ENCODE measurements around the gene ARHGAP26. TPM values are rescaled to one million over a fixed set of nuclear protein-coding genes. Genes with fewer than 3 reads are reported as not detected.

ARHGAP26 gene
- total RNA-seq, 4 donors from 2014 or later, result 61.0 to 76.7 (median 61.2) TPM

DNA sequence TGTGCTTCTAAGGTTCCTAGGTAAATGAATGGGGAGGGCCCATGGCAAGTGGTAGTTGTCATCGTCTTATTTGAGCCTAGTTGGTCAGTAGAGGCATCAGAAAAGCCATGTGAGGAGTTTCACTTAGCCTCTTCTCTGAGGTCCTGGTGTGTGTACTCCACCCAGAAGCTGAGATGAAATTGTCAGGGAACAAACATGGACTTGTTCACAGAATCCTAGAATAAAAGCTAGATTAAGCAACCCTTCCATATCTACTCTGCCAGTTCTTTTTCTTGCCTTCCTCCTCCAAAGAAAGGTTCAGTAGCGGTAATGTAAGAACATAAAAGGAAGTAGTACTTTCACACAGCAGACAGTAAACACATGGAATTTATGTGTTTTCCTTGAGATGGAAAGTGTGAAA lies 70.4 kb downstream of the ARHGAP26 start:
- whole genome bisulfite sequencing, 2 donors (ENCODE audit: low coverage in 1 of 2), result 38 to 51% methylated on average over 2 of the region's 2 CpGs
- intact Hi-C loops (cut with DNase I; ENCODE audit: low total_unique reads) (no loop called here), in situ Hi-C loops (cut with MboI; ENCODE audit: low pct_ligation_motif_present in 1 of 4, low pct_unique_long_range_greater_than_20kb in 1 of 4, low sequenced_read_pairs in 3 of 4) (no loop called here)
- no peak overlapping the region for H3K4me3 ChIP-seq
- H3K9me3 ChIP-seq, result no peaks in the 10 kb centered on the region
- peak overlapping the region; percentile 70 to 76 (median 76) for H3K27ac ChIP-seq
- DNase-seq, result no peak
- H3K36me3 ChIP-seq, result no peaks in the 10 kb centered on the region
- H3K4me1 ChIP-seq, result peaks cover 16 to 85% (median 57%) of the 10 kb centered on the region in 4 donors
- no peaks in the 10 kb centered on the region for H3K27me3 ChIP-seq
- TF ChIP-seq, protein P1, sequence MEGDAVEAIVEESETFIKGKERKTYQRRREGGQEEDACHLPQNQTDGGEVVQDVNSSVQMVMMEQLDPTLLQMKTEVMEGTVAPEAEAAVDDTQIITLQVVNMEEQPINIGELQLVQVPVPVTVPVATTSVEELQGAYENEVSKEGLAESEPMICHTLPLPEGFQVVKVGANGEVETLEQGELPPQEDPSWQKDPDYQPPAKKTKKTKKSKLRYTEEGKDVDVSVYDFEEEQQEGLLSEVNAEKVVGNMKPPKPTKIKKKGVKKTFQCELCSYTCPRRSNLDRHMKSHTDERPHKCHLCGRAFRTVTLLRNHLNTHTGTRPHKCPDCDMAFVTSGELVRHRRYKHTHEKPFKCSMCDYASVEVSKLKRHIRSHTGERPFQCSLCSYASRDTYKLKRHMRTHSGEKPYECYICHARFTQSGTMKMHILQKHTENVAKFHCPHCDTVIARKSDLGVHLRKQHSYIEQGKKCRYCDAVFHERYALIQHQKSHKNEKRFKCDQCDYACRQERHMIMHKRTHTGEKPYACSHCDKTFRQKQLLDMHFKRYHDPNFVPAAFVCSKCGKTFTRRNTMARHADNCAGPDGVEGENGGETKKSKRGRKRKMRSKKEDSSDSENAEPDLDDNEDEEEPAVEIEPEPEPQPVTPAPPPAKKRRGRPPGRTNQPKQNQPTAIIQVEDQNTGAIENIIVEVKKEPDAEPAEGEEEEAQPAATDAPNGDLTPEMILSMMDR (IDR thresholded peaks at IDR 0.05), result no peak
- TF ChIP-seq POLR2A (IDR thresholded peaks at IDR 0.05), result no peak
- TF ChIP-seq POLR2AphosphoS5 (IDR thresholded peaks at IDR 0.05), result no peak
- TF ChIP-seq EP300 (IDR thresholded peaks at IDR 0.05; ENCODE audit: low read depth), result no peak

DNA sequence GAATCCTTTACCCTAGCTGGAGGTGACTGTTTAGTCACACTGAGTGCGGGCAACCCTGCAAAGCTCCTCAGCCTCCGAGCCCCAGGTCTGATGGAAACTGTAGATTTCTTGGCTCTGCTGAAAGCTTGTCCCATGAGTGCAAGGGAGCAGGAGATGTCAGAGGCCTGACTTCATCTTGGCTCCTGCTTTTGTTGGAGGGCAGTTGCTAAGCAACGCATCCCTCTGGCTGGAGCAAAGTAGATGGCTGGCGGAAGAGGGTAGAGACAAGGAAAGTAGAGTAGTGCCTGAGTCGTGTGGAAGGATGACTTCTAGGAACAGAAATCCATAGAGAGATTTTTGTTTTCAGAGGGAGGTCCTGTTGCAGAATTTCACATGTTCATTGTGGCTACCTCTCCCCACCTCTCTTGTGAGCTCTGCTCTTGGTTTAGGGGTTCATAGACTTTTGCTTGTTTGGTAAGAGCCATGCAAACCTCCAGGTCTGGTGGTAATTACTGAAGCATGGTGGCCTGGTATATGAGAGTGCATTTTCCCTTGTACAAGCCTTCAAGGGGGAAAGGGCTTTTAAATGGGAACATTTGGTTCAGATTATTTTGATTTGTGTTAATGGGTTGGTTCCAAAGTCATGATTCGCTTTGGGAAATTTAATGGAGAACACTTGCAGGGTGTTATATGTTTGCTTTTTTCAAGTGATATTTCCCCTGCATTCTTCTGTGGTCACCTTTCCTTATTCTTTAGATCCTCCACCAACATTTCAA lies 71.5 kb downstream of the ARHGAP26 start:
- peaks cover 25 to 89% (median 65%) of the 10 kb centered on the region in 4 donors for H3K4me1 ChIP-seq
- WGBS, 2 donors (ENCODE audit: low coverage in 1 of 2), result 70 to 81% methylated on average over 6 of the region's 6 CpGs
- H3K9me3 ChIP-seq, result no peaks in the 10 kb centered on the region
- intact Hi-C loops (cut with DNase I; ENCODE audit: low total_unique reads) (no loop called here), in situ Hi-C loops (cut with MboI; ENCODE audit: low pct_ligation_motif_present in 1 of 4, low pct_unique_long_range_greater_than_20kb in 1 of 4, low sequenced_read_pairs in 3 of 4) (no loop called here)
- H3K4me3 ChIP-seq, result no peak overlapping the region
- DNase-seq, result no peak
- H3K36me3 ChIP-seq, result no peaks in the 10 kb centered on the region
- no peaks in the 10 kb centered on the region for H3K27me3 ChIP-seq
- H3K27ac ChIP-seq, result peak overlapping the region; percentile 70 to 76 (median 76)
- TF ChIP-seq, protein P1 (IDR thresholded peaks at IDR 0.05), result no peak
- TF ChIP-seq POLR2AphosphoS5 (IDR thresholded peaks at IDR 0.05), result peak in 1 of 3 donors; percentile 56

DNA sequence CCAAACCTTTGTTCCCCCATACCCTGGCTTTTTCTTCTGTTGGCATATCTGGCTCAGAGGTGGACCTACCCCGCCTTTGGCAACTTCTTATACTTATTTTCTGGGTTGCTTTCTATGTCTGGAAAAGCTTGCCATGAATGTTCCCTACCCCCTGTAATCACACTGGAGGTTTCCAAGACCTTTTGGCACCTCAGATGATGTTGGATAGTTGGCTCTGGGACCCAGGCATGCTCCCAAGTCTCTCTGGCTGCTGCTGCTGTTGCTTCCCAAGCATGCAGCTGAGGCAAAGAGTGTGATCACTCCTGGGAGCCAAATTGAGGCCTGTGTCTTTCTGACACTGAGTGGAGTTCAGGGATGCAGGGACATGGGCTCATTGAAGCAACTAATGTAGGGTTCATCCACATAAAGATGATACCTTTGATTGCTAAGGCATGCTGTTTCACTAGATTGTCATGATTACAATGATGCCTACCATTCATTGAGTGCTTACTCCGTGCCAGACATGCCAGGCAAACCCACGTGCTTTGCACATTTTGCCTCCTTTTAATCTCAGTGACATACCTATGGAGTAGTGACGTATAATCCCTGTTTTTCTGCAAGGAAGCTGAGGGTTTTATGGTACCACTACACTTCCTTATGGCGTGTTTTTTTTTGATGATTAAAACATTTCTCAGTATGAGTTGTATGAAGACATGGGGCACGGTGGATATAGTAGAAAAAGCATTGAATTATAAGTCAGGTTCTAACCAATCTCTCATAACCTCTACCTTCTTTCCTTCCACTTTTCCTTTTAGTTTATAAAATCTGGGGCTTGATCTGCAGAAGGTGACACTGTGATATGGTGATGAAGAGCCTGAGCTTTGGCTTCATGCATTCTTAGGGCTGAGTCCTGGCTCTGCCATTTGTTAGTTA lies 73.1 kb downstream of the ARHGAP26 start:
- Histone ChIP-seq H3K27ac (peak overlapping the region; percentile 23 to 77 (median 54)), H3K27me3 (no peaks in the 10 kb centered on the region), H3K36me3 (no peaks in the 10 kb centered on the region), H3K4me3 (no peak overlapping the region), H3K4me1 (peaks cover 25 to 84% (median 65%) of the 10 kb centered on the region in 4 donors), H3K9me3 (no peaks in the 10 kb centered on the region)
- peak in 1 of 3 donors; percentile 36 for TF ChIP-seq POLR2AphosphoS5 (IDR thresholded peaks at IDR 0.05)
- TF ChIP-seq EP300 (IDR thresholded peaks at IDR 0.05; ENCODE audit: low read depth), result no peak
- in situ Hi-C loops (cut with MboI; ENCODE audit: low pct_ligation_motif_present in 1 of 4, low pct_unique_long_range_greater_than_20kb in 1 of 4, low sequenced_read_pairs in 3 of 4), result no loop called here
- WGBS, 2 donors (ENCODE audit: low coverage in 1 of 2), result 32 to 51% methylated on average over 2 to 6 of the region's 6 CpGs
- DNase-seq, result no peak
- intact Hi-C loops (cut with DNase I; ENCODE audit: low total_unique reads), result no loop called here

DNA sequence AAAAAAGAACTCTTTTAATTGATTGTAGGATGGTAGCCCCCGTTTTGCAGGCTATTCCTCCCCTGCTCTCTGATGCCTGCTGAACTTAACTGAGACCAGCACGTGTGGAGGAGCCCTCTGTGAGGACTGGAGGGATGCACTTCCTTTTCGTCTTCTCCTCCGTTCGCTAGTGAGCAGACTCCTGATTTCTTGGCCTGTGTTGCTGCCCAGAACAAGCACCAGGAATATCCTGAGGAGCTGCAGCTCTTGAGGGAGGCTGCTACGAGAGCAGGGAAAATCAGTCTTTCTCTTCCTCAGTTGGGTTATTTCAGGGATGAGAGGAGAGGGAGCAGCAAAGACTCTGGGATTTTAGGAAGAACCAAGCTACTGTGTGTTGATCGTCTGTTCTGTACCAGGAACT lies 74.7 kb downstream of the ARHGAP26 start:
- TF ChIP-seq, protein P1 (IDR thresholded peaks at IDR 0.05), result no peak
- TF ChIP-seq POLR2AphosphoS5 (IDR thresholded peaks at IDR 0.05), result no peak
- TF ChIP-seq EP300 (IDR thresholded peaks at IDR 0.05; ENCODE audit: low read depth), result no peak
- no peak for TF ChIP-seq POLR2A (IDR thresholded peaks at IDR 0.05)
- Histone ChIP-seq H3K36me3 (no peaks in the 10 kb centered on the region), H3K4me3 (no peak overlapping the region), H3K4me1 (peaks cover 21 to 67% (median 51%) of the 10 kb centered on the region in 4 donors), H3K9me3 (no peaks in the 10 kb centered on the region), H3K27me3 (no peaks in the 10 kb centered on the region), H3K27ac (peak overlapping the region; percentile 54 to 77 (median 75))
- DNase-seq, result no peak
- WGBS, 2 donors (ENCODE audit: low coverage in 1 of 2), result 74% methylated on average over 7 of the region's 7 CpGs; no CpG with 5 or more reads in 1 of the 2 donors
- intact Hi-C loops (cut with DNase I; ENCODE audit: low total_unique reads) (no loop called here), in situ Hi-C loops (cut with MboI; ENCODE audit: low pct_ligation_motif_present in 1 of 4, low pct_unique_long_range_greater_than_20kb in 1 of 4, low sequenced_read_pairs in 3 of 4) (no loop called here)
